Tibial nerve (tissue), 4 donors: ENCODE data around the gene RNF157. TPM values are rescaled to one million over a fixed set of nuclear protein-coding genes. Genes with fewer than 3 reads are reported as not detected.

Experiments
- DNase-seq, 2 donors: peaks; one replicate each; pipeline ENCODE4 v3.0.0-alpha.2; 2019; ENCODE audit warnings: low spot score in 2 of 2
- H3K27ac ChIP-seq, 4 donors: fragments of 200-600 bp; sonication (generic) in 3 of 4; one replicate each; pipeline ENCODE4 v1.5.1; 2017 to 2019; ENCODE audit warnings: mild to moderate bottlenecking in 1 of 4
- H3K27me3 ChIP-seq, 2 donors: fragments of 200-600 bp; sonication (generic) in 1 of 2; one replicate each; pipeline versions ENCODE4 v1.5.1 to v1.6.0; 2017 to 2019
- H3K36me3 ChIP-seq, 3 donors: fragments of 200-600 bp; sonication (generic); one replicate each; pipeline ENCODE4 v1.5.1; 2018 to 2019
- H3K4me1 ChIP-seq, 4 donors: fragments of 200-600 bp; sonication (generic) in 3 of 4; one replicate each; pipeline ENCODE4 v1.5.1; 2017 to 2019
- H3K4me3 ChIP-seq, 4 donors: fragments of 200-600 bp; sonication (generic) in 3 of 4; one replicate each; pipeline ENCODE4 v1.5.1; 2017 to 2019; ENCODE audit warnings: mild to moderate bottlenecking in 1 of 4, moderate library complexity in 1 of 4
- H3K9me3 ChIP-seq, 4 donors: fragments of 200-600 bp; sonication (generic) in 3 of 4; one replicate each; pipeline ENCODE4 v1.5.1; 2017 to 2019
- EP300 ChIP-seq, 2 donors: sonication (generic); formaldehyde crosslinking; IDR thresholded peaks; one replicate each; pipeline ENCODE4 v1.6.1; 2017; ENCODE audit warnings: antibody characterized with exemption in 2 of 2, mild to moderate bottlenecking in 1 of 2
- POLR2A ChIP-seq, 2 donors: fragments of 450-650 bp; IDR thresholded peaks; one replicate each; pipeline ENCODE4 v1.6.1; 2017; ENCODE audit warnings: antibody characterized with exemption in 2 of 2, mild to moderate bottlenecking in 2 of 2, moderate library complexity in 2 of 2
- WGBS, 2 donors: methylation state at CpG; one replicate each; pipeline ENCODE4 v1.1.5; 2018; 5-methylcytosine and 5-hydroxymethylcytosine counted together
- total RNA-seq, 4 donors: library from RNA; depleted of rRNA; stranded (reverse); fragments of >200 nt; gene quantifications; one replicate each; pipeline ENCODE4 v1.1.0, GENCODE V29; 2016
- TF ChIP-seq, protein P1 (sequence below), 5 experiments: fragments of 200-600 bp in 3 of 5; fragments of 450-650 bp in 2 of 5; sonication (generic) in 3 of 5; IDR thresholded peaks; one replicate each; pipeline ENCODE4 v1.5.1; 2016 to 2019; ENCODE audit warnings: antibody characterized with exemption in 5 of 5, mild to moderate bottlenecking in 3 of 5, moderate library complexity in 2 of 5

RNF157 gene
- total RNA-seq, 4 donors from 2014 or later: 11.1 to 18.9 (median 15.2) TPM

DNA sequence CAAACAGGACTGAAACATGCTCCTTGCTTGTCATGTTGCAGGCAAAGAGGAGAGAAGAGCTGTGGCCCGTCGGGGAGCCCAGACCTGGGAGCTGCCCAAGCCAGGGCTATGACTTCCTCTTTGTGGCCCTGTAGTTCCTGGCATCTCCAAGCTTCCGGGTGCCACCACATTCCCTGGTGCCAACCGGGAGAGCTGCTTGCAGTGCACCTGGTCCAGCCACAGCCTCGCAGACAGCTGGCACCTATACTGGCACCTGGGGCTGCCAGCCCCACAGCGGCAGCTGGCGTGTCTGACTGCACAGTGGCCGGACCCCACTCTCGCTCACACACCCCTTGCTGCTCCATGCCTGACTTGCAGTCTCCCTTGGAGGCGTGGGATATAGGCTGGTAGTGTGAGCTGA lies 62.2 kb downstream of the RNF157 start:
- H3K27me3 ChIP-seq: no peaks in the 10 kb centered on the region
- no peak overlapping the region for H3K27ac ChIP-seq
- no peaks in the 10 kb centered on the region for H3K36me3 ChIP-seq
- H3K9me3 ChIP-seq: no peaks in the 10 kb centered on the region
- no peak for TF ChIP-seq POLR2A (IDR thresholded peaks at IDR 0.05)
- TF ChIP-seq, protein P1, sequence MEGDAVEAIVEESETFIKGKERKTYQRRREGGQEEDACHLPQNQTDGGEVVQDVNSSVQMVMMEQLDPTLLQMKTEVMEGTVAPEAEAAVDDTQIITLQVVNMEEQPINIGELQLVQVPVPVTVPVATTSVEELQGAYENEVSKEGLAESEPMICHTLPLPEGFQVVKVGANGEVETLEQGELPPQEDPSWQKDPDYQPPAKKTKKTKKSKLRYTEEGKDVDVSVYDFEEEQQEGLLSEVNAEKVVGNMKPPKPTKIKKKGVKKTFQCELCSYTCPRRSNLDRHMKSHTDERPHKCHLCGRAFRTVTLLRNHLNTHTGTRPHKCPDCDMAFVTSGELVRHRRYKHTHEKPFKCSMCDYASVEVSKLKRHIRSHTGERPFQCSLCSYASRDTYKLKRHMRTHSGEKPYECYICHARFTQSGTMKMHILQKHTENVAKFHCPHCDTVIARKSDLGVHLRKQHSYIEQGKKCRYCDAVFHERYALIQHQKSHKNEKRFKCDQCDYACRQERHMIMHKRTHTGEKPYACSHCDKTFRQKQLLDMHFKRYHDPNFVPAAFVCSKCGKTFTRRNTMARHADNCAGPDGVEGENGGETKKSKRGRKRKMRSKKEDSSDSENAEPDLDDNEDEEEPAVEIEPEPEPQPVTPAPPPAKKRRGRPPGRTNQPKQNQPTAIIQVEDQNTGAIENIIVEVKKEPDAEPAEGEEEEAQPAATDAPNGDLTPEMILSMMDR (IDR thresholded peaks at IDR 0.05): no peak
- TF ChIP-seq EP300 (IDR thresholded peaks at IDR 0.05): no peak
- DNase-seq: no peak
- no peak overlapping the region for H3K4me3 ChIP-seq
- WGBS, 2 donors: 81 to 95% methylated on average over 5 to 10 of the region's 10 CpGs
- H3K4me1 ChIP-seq: peaks cover 0 to 8% (median 2%) of the 10 kb centered on the region in 4 donors

DNA sequence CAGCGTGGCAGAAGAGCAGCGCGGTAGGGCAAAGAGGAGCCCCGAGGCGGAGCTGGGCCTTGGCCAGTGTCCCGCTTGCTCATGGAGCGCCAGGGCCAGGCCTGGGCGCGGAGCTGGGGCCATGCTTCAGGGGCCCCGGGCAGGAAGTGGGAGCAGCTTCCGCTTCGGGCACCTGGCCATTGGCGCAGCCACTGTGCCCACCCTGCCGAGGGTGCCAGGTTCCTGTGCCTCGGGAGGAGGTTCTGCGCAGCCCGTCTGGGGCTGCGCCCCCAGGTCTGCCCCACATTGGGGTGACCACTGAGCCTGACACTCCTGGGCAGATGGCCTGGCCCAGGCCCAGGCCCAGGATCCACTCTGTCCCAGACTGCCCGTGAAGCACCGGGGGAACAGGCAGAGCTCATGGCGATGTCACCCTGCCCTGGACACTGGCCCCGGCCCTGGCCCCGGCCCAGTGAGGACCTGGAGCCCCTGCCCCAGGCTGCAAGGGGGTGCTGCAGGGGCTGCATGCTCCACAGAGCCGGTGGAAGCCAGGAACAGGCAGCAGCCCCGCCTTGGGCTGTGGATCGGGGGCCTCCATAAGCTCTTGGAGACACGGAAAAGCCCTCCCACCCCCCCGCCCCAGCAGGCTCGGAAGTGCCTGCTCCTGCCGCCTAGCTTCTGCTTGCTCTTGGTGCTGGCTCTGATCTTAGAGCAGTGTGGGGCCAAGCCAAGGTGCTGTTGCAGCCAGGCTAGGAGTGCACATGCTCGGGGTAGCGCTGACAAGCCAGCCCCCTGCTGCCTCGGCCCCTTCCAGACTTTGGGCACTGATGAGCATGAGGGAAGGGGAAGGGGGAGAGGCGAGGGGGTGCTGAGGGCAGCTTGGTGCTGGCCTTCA lies 63.4 kb downstream of the RNF157 start:
- 87 to 92% methylated on average over 26 to 30 of the region's 34 CpGs for WGBS, 2 donors
- Histone ChIP-seq H3K36me3 (no peaks in the 10 kb centered on the region), H3K4me3 (no peak overlapping the region), H3K27ac (no peak overlapping the region), H3K4me1 (peaks cover 0 to 2% (median under 1%) of the 10 kb centered on the region in 4 donors), H3K9me3 (no peaks in the 10 kb centered on the region), H3K27me3 (no peaks in the 10 kb centered on the region)
- DNase-seq: no peak
- TF ChIP-seq EP300 (IDR thresholded peaks at IDR 0.05) (no peak), POLR2A (IDR thresholded peaks at IDR 0.05) (no peak)
- TF ChIP-seq, protein P1 (IDR thresholded peaks at IDR 0.05): no peak

DNA sequence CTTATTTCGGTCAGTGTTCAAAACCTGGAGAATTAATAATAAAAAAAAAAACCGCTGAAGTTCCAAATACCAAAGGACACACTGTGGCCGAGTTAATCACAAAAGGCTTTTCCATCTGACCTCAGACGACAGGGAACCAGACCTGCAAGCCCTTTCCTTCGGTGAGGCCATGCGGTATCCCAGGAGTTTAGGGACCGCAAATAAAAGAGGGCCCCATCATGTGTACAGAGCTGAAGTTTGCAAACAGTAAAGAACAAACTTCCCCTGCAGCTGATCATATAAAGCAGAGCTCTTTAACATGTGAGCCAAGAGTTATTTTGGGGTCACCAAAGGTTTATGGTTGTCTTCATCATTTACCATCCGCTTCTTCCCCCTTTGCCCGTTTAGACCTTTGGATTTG lies 66.3 kb downstream of the RNF157 start:
- TF ChIP-seq EP300 (IDR thresholded peaks at IDR 0.05) (no peak), POLR2A (IDR thresholded peaks at IDR 0.05) (no peak)
- TF ChIP-seq, protein P1 (IDR thresholded peaks at IDR 0.05): no peak
- 49 to 60% methylated on average over 9 of the region's 9 CpGs for WGBS, 2 donors
- DNase-seq: no peak

DNA sequence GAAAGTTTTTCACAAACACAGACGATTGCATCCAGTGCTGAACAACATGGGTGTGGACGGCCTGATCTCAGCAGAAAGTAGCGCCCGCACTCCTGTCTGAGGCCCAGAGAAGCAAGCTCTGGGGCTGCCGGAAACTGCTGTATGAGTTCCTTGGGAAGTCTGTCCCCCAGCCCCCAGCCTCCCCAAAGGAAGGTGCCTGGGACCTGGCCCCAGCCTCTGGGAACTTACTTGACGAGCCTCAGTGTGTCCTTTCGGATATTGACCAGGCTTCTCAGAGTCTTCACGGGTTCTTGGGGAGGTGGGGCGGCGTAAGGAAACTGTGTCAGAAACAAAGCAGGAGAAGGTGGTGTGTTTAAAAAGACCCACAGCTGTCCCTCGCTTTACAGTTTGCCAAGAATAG lies 66.8 kb downstream of the RNF157 start:
- Histone ChIP-seq H3K4me3 (no peak overlapping the region), H3K4me1 (no peaks in the 10 kb centered on the region), H3K27ac (no peak overlapping the region), H3K27me3 (no peaks in the 10 kb centered on the region), H3K9me3 (no peaks in the 10 kb centered on the region), H3K36me3 (no peaks in the 10 kb centered on the region)
- TF ChIP-seq POLR2A (IDR thresholded peaks at IDR 0.05): no peak
- TF ChIP-seq EP300 (IDR thresholded peaks at IDR 0.05): no peak
- TF ChIP-seq, protein P1 (IDR thresholded peaks at IDR 0.05): no peak
- no peak for DNase-seq
- whole genome bisulfite sequencing, 2 donors: 86 to 90% methylated on average over 11 of the region's 11 CpGs

More for the DNA sequence above, 66.3 kb downstream of the RNF157 start:
- no peak overlapping the region for H3K27ac ChIP-seq
- no peaks in the 10 kb centered on the region for H3K4me1 ChIP-seq
- H3K9me3 ChIP-seq: no peaks in the 10 kb centered on the region
- no peaks in the 10 kb centered on the region for H3K36me3 ChIP-seq
- H3K4me3 ChIP-seq: no peak overlapping the region
- H3K27me3 ChIP-seq: no peaks in the 10 kb centered on the region

DNA sequence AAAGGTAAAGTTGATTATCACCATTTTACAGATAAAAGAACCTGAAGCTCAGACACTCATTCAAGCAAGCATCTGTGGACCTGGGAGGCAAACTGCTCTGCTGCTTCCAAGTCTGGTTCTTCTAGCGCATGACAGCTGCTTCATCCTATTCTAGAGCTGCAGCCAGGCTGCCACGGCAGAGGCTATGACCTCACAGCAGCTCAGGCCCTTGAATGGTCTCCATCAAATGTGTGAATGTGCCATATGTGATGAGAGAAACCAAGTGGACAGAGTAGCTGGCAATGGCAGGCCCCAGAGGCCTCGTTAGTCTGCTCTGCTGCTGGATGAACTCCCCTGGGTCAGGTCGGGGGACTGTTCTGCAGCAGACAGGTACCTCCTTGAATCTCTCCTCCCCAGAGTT lies 68.6 kb downstream of the RNF157 start:
- H3K4me1 ChIP-seq: peaks cover 0 to 6% (median 3%) of the 10 kb centered on the region in 4 donors
- no peak overlapping the region for H3K27ac ChIP-seq
- no peak overlapping the region for H3K4me3 ChIP-seq
- H3K27me3 ChIP-seq: no peaks in the 10 kb centered on the region
- DNase-seq: no peak
- TF ChIP-seq EP300 (IDR thresholded peaks at IDR 0.05) (no peak), POLR2A (IDR thresholded peaks at IDR 0.05) (no peak)
- TF ChIP-seq, protein P1 (IDR thresholded peaks at IDR 0.05): no peak
- 70 to 77% methylated on average over 4 of the region's 4 CpGs for WGBS, 2 donors
- H3K9me3 ChIP-seq: no peaks in the 10 kb centered on the region
- no peaks in the 10 kb centered on the region for H3K36me3 ChIP-seq
